GM18517 (cell line): Measurements from ENCODE around the gene SRL.

Source experiments
- ATAC-seq: cut with Tn5 transposase; IDR thresholded peaks from one replicate; pipeline ENCODE4 v1.9.1; 2021; ENCODE audit warnings: mild to moderate bottlenecking, moderate library complexity; ENCODE audit not compliant: unreplicated experiment

Gene SRL

DNA sequence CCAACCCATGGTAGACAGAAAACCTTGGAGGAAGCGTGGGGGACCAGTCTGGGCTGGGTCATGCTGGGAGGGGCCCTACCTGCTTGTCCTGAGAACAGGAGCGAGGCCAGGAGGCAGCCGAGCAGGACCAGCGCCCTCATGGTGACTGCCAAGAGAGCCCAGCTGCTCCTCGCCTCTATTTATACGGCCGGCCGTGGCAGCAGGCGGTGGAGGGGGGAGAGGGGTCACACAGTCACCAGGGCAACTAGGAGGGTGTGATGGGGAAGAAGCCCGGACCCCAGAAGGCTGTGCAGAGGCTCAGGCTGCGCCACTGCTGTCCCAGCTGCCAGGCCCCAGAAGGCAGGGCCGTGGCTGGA, at the start of gene SRL:
Gene SRL (minus strand): TSS at position 153 of the 356 bp plus-strand sequence. CDS start 13 bp downstream, at position 140.
- no peak for ATAC-seq

DNA sequence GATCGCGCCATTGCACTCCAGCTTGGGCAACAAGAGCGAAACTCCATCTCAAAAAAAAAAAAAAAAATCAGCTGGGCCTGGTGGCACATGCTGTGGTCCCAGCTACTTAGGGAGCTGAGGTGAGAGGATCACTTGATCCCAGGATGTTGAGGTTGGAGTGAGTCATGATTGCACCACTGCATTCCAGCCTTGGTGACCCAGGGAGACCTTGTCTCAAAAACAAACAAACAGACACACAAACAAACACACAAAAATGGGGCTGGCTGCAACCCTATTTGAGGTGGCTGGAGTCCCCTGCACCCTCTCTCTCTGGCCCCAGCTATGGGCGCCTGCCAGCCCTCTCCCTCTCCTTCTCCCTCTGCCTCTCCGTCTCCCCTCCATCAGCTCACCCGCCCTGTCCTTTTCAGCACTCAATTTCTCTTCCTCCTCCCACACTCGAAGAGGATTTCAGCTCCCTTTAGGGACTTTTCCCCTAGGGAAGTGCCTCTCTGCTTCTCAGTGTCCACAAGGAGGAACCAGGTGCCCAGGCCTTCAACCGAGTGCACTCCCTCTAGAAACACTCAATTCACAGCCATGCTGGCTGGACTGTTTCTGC, 48.5 kb upstream of the SRL start:
- no peak for ATAC-seq

DNA sequence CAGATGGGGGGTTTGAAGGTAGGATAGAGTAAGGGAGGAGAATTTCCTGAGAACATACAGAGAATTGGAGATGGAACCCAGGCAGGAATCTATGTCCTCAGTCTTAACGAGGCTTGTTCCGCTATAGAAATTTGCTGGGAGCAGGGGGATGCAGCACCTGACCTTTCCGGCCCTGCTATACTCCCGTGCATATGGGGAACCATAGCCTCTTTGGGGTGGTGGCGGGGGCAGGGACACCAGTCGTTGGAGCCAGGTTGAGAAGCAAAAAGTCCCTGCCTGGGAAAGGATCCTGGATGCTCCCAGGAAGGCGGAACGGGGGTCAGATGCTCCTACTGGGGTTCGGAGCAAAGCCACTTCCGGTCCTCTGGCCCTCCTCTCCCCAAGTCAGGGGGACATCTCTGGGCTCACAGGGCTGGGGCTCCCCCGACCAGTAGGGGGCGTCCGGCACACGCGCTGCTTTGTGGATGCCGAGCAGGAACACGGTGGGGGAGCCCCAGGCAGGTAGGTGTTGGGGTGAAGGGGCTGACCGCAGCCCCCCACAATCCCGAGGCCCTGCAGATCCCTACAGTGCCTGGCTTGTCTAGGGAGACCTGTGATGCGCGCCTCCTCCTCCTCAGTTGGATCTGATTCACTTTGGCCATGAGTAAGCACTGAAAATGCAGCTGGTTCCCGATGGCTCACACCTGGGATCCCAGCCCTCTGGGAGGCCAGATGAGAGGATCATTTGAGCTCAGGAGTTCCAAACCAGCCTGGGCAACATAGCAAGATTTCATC, 46.5 kb upstream of the SRL start:
- no peak for ATAC-seq

DNA sequence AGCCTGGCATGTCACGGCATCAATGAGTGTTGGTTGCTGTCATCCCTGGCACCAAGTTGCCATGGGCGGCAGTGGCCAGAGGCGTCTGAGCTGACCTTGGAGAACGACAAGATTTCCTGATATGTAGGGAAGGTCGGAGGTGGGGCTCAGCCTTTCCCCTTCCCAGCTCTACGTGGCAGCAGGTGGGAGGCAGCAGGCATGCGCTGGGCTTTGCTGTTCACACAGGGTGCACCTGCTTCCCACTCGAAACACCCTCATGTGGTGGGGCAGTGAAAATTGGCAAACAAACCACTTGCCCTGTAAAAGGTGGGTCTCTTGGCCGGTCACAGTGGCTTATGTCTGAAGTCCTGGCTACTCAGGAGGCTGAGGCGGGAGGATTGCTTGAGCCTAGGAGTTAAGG, 43.3 kb upstream of the SRL start:
- no peak for ATAC-seq

DNA sequence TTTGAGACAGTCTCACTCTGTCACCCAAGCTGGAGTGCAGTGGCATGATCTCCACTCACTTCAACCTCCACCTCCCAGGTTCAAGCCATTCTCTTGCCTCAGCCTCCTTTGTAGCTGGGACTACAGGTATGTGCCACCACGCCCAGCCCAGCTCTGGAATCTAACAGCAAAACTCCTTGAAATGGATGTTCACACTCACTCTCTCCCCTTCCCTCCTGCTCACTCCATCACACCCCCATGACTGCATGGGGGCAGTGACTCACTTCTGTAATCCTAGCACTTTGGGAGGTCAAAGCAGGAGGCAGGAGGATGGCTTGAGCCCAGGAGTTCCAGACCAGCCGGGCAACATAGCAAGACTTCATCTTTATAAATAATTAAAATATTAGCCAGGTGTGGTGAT, 42.1 kb upstream of the SRL start:
- ATAC-seq: no peak

DNA sequence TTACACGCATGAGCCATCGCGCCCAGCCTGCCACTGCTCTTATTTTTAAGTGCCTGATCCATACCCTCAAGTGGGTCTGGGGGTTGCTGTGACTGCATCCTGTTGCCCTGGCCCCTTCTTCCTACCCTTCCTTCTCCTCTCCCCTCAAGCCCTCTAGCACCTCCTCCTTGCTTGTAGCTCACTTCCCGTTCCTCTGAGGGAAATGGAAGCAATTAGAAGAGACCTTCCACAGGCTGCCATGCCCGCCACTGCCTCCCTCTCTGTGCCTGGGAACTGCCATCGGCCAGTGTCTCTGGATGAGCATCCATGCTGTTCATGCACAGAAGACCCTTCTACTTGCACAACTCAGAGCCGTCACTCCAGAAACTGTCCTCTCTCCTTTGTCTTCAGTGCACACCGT, 41.6 kb upstream of the SRL start:
- ATAC-seq: no peak

DNA sequence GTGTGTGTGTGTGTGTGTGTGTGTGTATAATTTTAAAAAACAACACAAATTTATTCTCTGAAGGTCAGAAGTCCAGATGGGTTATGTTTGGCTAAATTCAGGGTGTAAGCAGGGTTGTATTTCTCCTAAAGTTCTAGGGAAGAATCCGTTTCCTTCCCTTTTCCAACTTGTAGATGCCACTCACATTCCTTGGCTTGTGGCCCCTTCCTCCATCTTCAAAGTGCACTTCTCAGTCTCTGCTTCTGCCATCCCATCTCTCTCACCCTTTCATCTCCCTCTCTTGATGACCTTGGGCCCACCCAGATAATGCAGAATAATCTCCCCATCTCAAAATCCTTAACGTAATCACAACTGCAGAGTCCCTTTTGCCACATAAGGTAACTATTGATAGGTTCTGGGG, 38.7 kb upstream of the SRL start:
- ATAC-seq: no peak

DNA sequence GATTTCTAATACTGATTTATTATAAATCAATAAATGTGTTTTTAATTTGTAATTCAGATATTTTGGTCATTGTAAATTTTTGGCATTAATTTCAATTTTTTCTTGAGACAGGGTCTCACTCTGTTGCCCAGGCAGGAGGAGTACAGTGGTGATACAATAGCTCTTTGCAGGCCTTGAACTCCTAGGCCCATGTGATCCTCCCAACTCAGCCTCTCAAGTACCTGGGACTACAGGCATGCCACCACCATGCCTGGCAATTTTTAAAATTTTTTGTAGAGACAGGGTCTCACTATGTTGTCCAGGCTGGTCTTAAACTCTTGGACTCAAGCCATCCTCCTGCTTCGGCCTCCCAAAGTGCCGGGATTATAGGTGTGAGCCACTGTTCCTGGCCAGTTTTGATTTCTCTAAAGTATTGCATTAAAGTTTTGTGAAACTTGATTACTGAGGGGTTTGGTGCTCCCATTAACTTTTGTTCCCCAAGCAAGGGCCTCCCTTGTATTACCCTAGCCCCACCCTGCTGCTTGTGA, 36.2 kb upstream of the SRL start:
- no peak for ATAC-seq

DNA sequence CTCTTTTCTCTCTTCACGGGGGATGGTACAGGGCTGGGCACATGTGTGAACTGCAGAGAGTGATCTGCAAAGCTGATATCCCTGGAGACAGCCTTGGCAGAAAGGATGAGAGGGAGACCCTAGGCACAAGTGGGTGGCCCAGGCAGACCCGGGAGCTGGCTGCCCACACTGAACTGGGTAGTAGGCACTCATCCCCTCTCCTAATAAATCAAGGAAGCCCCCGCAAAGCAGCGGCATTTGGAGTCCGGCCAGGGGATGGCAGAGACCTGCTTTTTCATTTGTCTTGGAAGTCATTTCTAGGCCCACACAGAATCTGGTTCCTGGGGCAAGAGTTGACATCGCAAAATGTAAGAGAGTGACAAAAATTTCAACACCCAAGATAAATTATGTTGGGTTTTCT, 34.0 kb upstream of the SRL start:
- ATAC-seq: no peak

DNA sequence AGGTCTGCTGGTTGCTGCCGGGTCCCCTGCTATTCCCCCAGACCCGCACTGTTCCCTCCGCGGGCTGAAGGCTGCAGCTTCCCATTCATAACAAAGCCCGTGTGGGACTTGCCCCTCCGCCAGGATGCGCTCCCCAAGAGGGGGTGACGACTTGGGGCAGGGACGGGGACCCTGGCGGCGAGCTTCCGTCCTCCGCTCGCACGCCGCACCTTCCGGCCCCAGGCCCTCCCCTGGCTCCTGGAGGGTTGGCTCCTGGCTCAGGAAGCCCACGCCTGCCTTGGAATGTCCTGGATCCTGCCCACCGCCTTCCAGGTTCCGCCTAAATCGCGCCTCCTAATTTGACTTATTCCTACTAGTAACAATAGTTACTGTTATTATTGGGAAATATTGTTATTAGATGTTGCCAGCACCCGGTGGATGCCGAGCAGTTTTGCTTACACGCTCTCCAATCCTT, 32.0 kb upstream of the SRL start:
- no peak for ATAC-seq

DNA sequence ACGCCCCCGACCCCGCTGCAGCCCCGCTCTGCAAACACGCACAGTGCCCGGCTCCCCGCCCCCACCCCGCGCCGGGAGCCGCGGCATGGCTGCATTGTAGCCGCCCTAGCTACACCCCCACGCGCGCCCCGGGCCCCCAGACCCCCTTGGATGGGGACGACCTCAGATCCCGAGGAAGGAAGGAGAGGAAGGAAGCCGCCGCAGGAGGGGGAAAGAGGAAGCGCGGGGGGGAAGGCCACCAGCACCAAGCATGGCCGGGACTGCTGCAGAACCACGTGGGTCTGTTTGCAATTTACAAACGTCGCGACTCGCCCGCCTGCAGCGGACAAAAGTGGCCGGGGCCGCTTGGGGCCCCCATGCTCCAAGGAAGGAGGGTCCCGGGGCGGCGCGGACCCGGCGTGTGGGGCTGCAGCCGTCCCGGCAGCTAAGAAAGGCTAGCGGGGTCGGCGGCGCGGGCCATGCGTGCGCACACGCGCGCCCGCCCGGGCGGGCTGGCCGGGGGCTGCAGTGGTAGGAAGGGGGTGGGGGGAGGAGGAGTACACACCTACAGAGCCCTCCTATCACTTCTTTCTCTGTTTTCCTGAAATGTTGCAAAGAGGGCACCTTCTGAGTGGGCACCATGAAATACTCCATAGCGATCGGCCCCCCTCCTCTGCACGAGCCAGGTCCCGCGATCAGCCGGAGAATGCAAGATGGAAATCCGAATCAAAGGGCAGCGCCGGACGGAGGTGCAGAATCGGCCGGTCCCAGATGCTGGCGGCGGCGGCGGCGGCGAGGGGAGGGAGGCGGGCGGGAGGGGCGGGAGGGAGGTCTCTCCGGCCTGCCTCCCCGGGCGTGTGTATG, 30.5 kb upstream of the SRL start:
- no peak for ATAC-seq

DNA sequence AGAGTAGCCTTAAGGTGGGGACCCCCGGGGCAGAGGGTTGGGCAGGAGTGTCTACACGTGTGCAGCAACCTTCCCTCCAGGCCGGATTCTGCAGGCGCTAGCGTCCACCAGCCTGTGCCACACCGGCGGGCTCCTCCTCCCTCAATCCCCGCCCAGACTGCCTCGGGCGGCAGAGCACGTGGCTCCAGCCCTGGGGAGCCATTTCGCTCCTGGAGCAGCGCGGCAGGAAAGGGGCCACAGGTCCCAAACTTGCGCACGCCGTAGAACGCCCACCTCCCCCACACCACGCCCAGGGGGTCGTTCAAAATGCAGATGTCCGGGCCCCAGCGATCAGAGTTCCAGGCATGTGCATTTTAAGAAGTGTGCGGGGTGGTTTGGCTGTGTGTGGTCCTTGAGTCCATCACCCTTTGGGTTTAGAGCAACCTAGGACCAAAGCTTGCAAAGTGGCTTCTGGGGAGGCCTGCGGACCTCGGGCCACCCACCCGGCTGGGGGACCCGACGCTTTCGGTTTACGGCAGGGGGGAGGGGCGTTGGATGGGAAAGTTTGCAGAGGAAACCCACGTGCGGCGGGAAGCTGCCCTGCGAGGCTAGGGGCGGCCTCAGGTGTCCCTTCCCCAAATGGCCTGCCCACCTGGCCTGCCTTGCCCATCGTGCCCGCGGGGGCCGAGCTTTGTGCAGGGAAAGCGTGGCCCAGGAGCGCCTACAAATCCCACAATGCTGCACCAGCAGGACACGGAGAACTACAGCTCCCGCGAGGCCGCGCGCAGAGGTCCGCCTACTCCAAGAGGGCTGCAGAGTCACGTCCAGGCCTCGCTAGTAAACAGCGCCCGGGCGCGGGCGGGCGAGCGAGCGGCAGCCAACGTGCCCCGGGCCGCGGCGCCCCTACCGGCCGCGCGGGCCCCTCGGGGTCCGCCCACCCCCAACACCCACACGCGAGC, 29.6 kb upstream of the SRL start:
- ATAC-seq: peak; percentile 59

DNA sequence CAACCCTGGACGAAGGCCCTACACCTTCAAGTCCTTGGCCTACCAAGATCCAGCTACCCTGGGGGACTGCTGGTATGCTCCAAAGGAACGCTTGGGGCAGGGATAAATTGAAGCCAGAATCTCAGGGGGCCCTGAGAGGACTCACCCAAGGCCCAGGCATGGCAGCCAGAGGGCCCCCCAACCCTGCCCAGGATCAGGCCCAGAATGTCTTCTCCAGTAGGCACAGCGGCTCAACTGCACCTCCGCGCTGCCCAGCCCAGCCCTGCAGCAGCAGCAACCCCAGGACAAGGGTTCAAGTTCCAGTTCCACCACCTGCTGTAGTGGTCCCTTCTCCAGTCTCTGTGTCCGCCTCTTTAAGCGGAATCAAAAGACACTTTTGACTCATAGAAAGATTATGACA, 28.7 kb upstream of the SRL start:
- ATAC-seq: no peak

DNA sequence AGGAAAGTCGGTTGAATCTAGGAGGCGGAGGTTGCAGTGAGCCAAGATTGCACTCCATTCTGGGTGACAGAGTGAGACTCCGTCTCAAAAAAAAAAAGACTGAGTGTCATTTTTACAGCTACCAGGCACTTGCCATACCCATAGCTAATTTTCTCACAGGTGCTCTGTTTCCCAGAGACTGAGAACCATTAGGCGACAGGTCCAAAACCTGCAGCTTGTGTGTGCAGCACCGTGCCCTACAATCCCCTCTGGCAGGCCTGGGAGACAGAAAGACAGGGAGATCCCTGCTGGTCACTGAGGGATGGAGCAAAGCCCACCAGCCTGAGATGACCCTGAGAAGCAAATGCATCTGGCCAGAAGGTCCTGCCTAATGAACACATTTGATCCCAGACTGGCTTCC, 28.2 kb upstream of the SRL start:
- no peak for ATAC-seq

DNA sequence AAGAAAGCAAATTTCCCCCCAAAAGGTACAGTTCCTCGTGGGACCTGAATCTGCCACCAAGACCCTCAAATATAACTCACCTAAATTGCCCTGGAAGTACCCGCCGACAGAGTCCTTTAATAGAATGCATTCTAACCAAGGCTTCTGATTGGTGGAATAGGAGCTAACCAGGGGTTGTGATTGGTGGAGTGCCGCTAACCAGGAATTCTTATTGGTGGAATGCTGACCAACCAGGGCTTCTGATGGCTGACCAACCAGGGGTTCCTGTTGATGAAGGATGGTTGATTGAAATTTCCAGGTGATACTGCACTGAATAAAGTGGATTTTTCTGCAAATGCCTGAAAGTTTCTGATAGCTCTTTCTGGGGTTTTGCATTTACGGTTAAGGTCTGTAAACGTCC, 24.5 kb upstream of the SRL start:
- ATAC-seq: no peak

DNA sequence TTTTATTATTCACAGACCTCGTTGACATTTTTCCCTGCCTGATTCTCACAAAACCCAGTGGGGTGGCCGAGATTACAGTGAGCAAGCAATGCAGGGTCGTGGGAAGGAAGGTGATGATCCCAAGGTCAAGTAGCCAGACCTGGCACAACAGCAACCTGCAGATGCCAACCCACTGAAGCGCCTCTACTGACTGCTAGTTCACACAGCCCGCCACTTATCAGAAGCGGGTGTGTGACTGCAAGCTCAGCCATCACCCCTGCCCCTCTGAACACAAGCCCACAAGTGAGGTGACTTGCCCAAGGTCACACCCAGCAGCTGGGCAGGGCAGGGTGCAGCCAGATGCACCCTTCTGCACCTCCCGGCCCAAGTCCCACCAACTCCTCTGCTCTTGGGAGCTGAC, 23.8 kb upstream of the SRL start:
- no peak for ATAC-seq

DNA sequence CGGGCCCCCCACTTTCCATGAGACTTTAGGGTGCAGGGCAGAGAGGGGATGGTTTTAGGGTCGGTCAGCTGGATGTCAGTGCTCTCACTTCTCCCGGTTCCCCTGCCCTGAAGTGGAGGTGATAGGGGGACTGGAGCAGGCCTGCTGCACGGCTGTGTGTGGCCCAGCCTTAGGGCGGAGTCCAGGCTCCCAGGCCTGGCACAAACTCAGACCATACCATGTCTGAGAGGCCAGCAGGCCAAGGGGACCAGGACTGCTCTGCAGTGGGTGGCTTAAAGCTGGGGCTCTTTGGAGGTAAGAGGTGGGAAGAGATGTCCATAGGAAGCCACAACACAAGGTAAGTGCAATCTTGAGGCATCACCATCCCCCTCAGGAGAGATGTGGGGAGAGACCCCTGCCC, 22.7 kb upstream of the SRL start:
- ATAC-seq: no peak

DNA sequence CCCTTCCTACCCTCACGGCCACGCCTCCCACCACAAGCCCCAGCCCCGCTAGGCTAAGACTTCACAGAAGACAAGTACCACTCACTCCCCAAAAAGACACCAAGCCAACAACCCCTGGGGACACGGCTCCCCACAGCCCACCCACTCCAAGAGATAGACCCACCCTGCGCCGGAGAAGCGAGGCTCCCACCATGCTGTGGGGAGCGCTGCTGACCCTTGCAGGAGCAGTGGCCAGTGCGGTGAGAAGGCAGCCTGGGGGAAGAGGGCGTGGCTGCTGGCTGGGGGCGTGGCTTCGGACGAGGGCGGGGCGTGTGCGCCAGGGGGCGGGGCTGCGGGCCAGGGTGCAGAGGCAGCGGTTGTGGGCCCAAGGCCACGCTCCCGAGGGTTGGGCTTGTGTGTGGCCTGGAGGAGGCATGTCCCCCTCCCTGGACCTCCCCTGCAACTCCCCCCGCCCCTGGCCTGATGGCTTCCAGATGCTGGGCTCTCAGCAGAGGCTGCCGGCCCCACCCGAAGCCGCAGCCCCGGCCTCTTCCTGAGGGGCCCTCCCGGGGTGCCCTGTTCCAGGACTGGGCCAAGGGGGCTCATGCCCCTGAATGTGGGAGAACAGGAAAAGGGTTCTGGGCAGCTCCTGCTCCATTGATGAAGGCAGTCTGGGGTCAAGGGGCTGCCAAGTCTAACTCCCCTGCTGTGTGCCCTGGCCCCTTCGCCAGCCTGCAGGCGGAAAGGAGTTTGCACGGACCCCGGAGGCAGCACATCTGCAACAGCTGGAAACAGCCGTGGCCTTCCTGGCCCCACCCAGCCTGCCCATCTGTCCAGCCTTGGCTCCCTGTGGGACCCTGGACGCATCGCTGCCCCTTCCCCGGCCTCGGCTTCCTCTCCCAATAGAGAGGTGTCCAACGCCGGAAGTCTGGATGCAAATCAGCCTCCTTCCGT, 21.9 kb upstream of the SRL start:
- no peak for ATAC-seq

DNA sequence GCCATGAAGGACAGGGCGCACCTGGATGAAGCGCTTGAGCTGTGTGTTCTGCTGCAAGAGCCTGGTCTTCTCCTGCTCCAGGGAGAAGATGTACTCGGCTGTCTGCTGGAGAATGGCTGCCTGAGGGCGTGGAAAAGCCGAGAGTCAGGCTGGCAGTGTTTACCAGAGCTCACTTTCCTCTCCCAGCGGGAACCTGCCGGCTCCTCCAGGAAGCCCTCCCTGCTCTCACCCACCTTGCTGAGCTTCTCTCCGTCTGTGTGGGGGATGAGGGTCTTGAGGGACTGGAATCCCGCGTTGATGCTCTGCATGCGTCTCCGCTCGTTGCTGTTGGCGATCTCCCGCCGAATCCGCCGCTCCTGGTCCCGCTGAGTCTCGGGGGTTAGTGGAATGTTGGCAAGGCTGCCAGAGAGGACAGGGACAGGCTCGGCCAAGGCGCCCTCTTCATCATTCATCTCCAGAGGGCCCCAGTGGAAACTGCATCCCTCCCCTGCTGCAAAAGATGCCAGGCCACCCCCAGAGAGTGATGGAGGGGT, 20.5 kb upstream of the SRL start:
- ATAC-seq: no peak
